ENCODE results near the gene UBE4B. TPM values are rescaled to one million over a fixed set of nuclear protein-coding genes. Genes with fewer than 3 reads are reported as not detected.

UBE4B gene
- total RNA-seq, 1 donor from 2014 or later, result 39.1 TPM

- H3K4me1 ChIP-seq, result no peaks in the 10 kb centered on the region
- TF ChIP-seq, protein P1, sequence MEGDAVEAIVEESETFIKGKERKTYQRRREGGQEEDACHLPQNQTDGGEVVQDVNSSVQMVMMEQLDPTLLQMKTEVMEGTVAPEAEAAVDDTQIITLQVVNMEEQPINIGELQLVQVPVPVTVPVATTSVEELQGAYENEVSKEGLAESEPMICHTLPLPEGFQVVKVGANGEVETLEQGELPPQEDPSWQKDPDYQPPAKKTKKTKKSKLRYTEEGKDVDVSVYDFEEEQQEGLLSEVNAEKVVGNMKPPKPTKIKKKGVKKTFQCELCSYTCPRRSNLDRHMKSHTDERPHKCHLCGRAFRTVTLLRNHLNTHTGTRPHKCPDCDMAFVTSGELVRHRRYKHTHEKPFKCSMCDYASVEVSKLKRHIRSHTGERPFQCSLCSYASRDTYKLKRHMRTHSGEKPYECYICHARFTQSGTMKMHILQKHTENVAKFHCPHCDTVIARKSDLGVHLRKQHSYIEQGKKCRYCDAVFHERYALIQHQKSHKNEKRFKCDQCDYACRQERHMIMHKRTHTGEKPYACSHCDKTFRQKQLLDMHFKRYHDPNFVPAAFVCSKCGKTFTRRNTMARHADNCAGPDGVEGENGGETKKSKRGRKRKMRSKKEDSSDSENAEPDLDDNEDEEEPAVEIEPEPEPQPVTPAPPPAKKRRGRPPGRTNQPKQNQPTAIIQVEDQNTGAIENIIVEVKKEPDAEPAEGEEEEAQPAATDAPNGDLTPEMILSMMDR (IDR thresholded peaks at IDR 0.05), result no peak
These were observed 138.5 kb downstream of the UBE4B start for GRCh38 chr1:10171105-10171767.

DNA sequence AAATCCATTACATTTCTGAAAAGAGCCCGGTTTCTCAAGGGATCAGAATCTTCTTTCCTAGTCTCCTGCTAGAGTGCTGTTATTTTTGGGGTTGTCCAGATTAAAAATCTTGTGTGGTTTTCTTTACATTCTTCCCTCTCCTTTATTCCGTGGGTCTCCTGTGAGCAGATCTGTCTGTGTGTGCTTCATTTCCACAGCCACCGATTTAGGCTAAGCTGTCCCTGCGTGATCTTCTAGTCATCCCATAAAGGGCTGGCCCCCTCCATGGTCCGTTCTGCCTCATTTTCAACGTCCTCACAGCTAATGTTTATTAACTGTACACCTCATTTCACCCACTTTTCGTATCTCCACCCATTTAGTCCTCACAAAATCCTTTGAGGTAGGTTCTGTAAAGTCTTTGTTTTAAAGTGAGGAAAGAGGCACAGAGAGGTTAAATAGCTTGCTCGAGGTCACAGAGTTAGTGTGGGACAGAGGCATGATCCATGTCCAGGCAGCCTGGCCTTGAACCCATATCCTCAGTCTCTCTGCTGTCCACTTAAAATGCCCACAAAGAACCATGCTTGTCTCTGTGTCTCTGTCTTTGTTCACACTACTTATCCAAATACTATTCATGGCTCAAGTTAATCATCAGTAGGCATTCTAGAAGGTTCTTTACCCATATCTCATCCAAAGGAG is 139.4 kb downstream of the UBE4B start:
- H3K9me3 ChIP-seq, result no peaks in the 10 kb centered on the region
- H3K4me1 ChIP-seq, result no peaks in the 10 kb centered on the region
- TF ChIP-seq, protein P1 (IDR thresholded peaks at IDR 0.05), result no peak
- H3K36me3 ChIP-seq, result peaks cover 84% of the 10 kb centered on the region
- no peak overlapping the region for H3K27ac ChIP-seq
- intact Hi-C loops (cut with DNase I), result no loop called here
- ATAC-seq (no peak), DNase-seq (no peak)
- no peaks in the 10 kb centered on the region for H3K27me3 ChIP-seq (ENCODE audit: low read depth)
- H3K4me3 ChIP-seq, result no peak overlapping the region

More at GRCh38 chr1:10171105-10171767, 138.5 kb downstream of the UBE4B start:
- H3K27me3 ChIP-seq (ENCODE audit: low read depth), result no peaks in the 10 kb centered on the region
- intact Hi-C loops (cut with DNase I), result no loop called here
- ATAC-seq (no peak), DNase-seq (no peak)
- H3K9me3 ChIP-seq, result no peaks in the 10 kb centered on the region
- no peak overlapping the region for H3K27ac ChIP-seq
- no peak overlapping the region for H3K4me3 ChIP-seq
- H3K36me3 ChIP-seq, result peaks cover 93% of the 10 kb centered on the region

GRCh38 chr1:10173582-10173981 is 140.8 kb downstream of the UBE4B start:
- intact Hi-C loops (cut with DNase I), result no loop called here
- no peak for ATAC-seq
- H3K36me3 ChIP-seq, result peaks cover 79% of the 10 kb centered on the region

DNA sequence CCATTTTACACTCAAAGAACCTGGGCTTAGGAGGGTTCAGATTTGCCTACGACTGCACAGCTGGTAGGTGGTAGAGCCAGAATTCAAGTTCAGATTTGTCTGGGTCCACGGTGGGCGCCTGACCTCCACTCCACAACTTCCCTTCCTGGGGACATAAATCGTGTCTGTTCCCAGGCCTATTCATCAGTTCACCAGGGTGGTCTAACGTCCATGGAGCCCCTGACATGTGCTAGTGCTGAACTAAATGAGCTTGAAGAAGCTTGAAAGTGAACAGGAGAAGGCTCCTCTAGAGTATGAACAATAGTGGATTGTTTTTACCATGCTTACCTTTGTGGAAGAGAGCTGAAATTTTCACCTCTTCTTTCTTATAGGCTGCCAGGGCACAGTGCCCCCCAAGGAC is 145.1 kb downstream of the UBE4B start:
- Histone ChIP-seq H3K4me3 (no peak overlapping the region), H3K36me3 (peaks cover 69% of the 10 kb centered on the region), H3K27ac (no peak overlapping the region), H3K4me1 (no peaks in the 10 kb centered on the region), H3K27me3 (ENCODE audit: low read depth) (no peaks in the 10 kb centered on the region), H3K9me3 (no peaks in the 10 kb centered on the region)
- no peak for DNase-seq
- intact Hi-C loops (cut with DNase I), result no loop called here
- no peak for ATAC-seq
- TF ChIP-seq, protein P1 (IDR thresholded peaks at IDR 0.05), result no peak

More at GRCh38 chr1:10173582-10173981, 140.8 kb downstream of the UBE4B start:
- Histone ChIP-seq H3K27ac (no peak overlapping the region), H3K27me3 (ENCODE audit: low read depth) (no peaks in the 10 kb centered on the region), H3K9me3 (no peaks in the 10 kb centered on the region), H3K4me1 (no peaks in the 10 kb centered on the region), H3K4me3 (no peak overlapping the region)
- TF ChIP-seq, protein P1 (IDR thresholded peaks at IDR 0.05), result no peak
- DNase-seq, result no peak

DNA sequence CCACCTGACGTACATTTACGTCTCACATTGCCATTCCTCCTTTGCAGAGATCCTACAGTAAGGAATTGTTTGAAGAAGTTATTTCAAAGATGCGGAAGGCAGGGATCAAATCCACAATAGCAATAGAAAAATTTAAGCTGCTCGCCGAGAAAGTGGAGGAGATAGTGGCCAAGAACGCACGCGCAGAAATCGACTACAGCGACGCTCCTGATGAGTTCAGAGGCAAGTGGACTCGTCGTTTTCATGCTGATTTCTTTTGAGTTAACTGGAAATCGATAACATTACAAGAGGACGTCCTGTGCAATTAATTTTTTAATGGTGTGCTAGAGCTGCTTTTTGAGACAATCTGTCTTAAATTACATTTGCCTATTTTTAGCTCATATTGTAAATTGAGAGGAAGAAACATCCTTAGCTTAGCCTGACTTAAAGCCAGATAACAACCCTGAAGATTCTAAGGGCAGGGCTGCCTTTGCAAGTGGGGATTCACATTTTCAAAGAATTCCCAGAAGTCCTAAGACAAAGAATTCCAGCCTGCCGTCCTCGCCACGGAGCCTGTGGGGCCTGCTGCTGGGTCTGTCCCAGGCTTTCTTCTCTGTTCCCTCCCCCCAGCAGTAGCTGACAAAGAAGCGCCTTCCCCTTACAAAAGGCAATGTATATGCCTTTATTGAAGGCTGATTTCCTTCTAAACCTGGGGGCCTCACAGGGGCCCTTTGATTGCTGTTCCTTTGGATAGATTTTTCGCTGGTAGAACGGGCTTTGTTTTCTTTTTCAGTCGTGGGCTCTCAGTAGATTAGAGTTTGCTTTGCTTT is 146.0 kb downstream of the UBE4B start:
- no peak overlapping the region for H3K27ac ChIP-seq
- H3K4me3 ChIP-seq, result no peak overlapping the region
- H3K36me3 ChIP-seq, result peaks cover 60% of the 10 kb centered on the region
- TF ChIP-seq, protein P1 (IDR thresholded peaks at IDR 0.05), result no peak
- no peaks in the 10 kb centered on the region for H3K27me3 ChIP-seq (ENCODE audit: low read depth)
- ATAC-seq (no peak), DNase-seq (no peak)
- H3K4me1 ChIP-seq, result no peaks in the 10 kb centered on the region
- intact Hi-C loops (cut with DNase I), result no loop called here
- no peaks in the 10 kb centered on the region for H3K9me3 ChIP-seq
